ENCODE data around the gene TTF2.
"Not testable (repeated sequence)": the region's sequence is repeated elsewhere in the genome, so short reads cannot be mapped to it uniquely, and the experiment has no call there.

Gene TTF2

DNA sequence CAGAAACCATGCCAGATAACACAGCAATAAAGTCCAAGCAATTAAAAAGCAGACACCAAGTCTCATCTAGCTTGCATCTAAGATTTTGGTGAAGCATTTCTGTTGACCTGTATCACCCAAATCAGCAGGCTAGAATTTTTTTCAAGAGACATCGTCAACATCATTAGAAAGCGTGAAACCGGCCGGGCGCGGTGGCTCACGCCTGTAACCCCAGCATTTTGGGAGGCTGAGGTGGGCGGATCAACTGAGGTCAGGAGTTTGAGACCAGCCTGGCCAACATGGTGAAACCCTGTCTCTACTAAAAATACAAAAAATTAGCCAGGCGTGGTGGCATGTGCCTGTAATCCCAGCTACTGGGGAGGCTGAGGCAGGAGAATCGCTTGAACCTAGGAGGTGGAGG lies 59.0 kb downstream of the TTF2 start:
- DNase-seq = not testable (repeated sequence)

DNA sequence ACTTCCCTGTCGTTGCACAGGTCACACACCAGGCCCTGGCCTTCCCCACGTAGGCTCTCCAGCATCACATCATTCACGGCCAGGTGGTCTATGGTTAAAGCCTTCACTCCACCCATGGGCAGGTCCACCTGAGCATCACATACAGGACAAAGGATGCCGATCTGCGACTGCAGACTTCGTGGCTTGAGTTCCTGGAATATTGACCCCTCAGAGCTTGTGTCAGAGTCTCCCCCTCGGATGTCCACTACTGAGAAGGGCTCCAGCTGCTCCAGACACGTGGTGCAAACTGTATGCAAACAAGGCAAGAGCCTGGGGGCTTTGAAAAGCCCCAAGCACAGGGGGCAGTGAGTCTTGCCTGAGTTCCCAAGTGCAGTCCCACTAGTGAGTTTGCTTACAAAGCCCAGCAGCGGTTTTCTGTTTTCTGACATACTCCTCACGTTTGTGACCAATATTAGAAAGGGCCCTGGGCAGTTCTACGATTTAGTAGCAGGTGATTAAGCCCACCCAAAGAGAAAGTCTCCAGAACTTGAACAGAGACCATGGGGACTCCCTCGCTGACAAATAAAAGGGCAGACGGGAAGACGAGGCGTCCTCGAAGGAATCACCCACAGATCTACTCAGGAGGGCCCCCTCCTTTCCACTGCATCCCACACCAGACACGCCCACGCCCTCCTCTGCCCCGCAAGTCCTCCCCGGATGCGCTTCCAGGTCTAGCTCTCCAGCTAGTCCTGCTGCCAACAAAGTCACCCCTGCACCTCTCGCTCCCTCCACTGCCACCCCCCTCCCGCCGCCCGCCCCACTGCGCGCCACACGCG lies 60.9 kb downstream of the TTF2 start:
- DNase-seq = peak in 8 of 56 donors; percentile 44 to 71 (median 58)

DNA sequence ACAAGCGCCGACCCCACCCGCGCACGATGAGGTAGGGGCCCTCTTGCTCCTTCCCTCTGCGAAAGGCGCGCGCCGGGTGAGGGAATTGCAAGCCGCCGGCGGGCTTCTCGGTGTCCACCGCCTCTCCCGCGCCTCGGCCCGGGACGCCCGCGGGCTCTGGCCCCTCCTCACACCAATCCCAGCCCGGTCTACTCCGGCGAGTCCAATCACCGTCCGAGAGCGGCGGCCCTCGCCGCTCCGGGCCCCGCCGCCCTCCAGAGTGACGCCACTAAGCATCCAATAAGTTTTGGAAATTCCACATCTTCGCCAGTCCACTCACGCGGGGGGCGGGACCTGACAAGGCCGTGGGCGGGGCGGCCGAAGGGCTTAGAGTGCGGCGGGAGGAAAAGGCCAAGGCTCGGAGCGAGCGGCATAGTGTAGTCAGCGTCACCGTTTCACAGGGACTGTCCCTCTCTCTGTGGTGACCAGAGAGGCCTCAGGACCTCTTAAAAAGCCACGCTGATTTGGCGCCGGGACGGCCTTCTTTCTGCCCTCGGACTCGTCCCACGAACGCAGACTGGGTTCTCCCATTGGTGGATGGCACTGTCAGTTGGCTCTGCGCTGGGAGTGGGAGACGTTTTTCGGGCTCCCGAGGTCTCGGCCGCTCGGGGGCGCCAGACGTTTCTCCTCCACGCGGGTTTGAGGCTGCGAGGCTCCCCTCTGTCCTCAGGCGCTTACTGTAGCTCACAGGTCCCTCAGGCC lies 61.6 kb downstream of the TTF2 start, which contains the start of gene TRIM45:
TSS of gene TRIM45 (minus strand) at position 161 of the 741 bp plus-strand sequence. CDS start 548 bp downstream, outside the sequence.
- peak; percentile 79 to 99 (median 96) for DNase-seq

DNA sequence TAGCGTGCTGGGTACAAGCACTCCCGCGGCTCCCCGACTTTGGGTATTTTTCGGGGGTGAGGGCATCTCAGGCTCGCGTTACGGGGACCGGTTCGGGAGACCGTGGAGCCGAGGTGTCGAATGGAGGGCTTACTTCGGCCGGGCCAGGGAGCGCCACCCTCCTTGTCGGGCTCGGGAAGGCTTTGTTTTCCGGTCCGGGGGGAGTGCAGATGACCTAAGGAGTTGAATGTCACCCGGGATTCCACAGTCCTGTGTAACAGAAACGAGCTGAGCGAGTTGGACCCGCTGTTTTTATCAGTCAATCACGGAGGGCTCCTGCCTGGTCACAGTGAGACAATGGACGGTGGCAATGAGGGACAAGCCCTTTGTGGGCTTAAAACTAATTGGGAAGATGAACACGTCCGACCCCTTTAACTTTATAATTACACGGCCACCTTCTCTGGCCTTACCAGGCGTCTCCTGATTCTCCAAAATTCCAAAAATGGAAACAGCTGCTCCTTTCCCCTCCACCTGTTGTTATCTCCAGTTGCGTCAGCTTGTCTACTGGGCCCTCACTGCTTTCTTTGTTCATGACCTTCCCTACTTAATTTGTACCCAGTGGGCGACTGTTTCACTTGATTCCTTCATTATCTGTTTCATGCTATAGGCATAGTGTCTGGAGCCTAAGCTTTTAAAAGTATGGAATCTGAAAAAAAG lies 62.4 kb downstream of the TTF2 start:
- DNase-seq = no peak

DNA sequence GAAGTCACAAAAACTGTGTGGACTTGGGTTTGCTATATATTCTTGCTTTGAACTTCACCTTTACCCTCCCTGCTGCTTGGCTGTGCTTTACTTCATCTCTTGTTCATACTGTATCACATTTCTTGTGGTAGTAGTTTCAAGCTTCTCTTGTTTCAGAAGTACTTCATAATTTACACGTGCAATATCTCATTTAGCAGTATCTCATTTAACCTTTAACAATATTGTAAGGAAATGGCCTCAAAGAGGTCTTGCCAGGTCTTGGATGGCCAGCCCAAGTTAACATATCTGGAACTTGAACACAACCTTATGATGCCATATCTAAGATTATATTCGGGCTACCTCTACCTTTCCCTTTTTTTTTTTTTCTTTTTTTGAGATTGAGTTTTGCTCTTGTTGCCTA lies 63.1 kb downstream of the TTF2 start:
- DNase-seq = no peak

DNA sequence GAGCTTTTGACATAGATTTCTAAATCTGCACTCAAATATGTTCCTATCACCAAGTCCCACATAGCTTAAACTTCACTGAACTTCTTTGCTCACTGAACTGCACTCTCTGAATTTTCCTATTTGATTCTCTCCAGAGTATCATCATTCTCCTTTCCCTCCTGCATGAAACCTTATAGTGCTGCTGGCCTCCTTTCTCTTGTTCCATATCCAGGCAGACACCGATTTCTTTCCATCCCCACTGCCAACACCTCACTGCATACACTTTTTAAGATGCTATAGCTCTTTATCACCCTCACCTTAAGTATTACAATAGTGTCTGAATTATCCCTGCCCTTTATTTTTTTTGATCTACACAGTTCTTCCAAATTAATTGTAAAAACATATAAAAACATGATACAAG lies 64.5 kb downstream of the TTF2 start:
- no peak for DNase-seq

DNA sequence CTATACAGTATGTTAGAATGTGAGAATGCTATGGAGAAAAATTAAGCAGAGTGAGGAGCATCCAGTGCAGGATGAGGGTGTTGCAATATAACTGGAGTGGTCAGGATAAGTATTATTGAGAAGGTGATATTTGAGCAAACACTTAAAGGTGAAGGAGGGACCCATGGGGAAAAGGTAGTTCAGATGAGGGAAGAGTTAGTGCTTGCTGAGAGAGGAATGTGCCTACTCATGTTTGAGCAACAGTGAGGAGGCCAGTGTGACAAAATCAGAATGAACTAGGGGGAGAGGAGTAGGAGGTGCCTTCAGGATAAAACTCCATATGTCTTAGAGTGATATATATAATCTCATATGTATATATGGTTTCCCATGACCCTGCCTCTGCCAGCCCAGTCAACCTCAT lies 67.7 kb downstream of the TTF2 start:
- no peak for DNase-seq

DNA sequence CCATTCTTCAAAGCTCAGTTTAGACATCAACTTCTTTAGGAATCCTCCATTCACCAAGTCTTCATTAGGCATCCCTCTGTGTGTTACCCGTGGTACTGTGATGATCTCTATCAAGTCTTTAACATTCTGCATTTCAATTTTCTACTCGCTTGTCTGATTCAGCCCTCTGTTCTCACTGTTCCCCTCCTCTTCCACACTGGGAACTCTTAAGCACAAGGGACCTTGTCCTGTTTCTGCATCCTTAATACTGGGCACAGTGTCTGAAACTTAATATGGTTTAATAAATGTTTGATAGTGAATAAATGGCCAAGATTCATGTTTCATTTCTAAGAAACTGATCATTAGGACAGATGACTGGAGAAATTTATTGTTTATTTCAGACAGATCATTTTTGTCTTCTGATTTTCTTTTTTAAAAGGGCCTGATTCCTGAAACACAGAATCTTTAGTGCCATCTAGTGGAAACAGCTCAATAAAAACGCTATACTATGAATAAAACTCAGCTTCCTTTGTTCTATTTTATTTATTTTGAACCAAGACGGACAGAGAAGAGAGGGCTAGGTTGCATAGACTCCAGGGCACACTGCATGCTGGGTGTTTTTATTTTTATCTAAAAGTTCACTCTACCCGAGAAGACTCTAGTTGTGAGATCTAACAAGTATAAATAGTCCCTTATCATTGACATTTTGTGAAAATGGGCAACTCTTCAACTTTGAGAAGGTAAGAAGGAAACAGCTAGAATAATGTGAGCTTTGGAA lies 68.4 kb downstream of the TTF2 start:
- peak in 2 of 56 donors; percentile 0 to 33 for DNase-seq

DNA sequence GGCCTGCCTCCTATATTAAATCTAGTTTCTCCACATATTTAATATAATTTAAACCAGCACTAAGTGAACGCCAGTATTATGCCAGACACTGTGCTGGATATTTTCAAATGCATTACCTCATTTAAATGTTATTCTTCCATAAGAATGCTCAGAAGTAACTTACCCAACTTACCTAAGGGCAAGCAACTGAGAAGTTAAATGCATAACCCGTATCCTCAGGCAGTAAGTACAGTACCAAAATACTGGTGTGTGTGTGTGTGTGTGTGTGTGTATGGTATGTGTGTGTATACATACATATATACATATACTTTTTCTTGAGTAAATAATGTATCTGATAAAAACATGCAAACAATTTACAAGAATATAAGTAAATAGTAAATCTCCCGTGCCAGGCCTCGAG lies 70.4 kb downstream of the TTF2 start:
- no peak for DNase-seq

DNA sequence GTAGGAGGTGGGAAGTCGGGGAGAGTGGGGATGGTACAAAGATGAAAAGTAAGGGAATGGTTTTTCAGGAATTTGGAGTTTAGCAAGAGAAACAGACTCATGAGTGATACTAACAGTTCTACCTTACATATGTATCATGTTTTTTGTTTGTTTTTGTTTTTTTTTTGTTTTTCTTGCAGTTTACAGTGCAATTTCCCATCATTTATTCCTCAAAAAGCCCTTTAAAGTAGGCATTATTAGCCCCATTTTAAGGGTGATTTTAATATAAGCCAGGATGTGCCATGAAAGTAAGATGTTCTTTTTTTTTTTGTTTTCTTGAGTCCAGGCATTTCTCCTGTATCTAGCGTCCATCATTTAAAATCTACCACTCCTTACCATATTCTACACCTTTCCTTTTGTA lies 75.2 kb downstream of the TTF2 start:
- DNase-seq = no peak

DNA sequence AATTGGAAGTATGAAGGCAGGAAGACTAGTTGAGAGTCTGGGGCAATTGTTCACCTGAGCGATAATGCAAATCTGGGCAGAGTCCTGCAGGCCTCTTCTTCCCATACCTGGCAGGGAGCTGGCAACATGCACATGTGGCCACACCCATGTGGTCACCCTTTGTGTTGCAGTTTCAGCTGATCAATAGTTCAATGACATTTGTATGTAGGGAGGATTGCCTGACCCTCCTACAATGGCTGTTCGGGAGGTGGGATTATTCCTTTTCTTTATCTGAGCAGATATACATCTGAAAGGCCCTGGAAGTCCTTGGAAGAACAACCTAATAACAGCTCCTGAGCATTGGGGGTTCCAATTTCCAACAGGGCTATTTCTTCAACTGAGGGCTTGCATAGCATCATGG lies 76.6 kb downstream of the TTF2 start:
- no peak for DNase-seq

DNA sequence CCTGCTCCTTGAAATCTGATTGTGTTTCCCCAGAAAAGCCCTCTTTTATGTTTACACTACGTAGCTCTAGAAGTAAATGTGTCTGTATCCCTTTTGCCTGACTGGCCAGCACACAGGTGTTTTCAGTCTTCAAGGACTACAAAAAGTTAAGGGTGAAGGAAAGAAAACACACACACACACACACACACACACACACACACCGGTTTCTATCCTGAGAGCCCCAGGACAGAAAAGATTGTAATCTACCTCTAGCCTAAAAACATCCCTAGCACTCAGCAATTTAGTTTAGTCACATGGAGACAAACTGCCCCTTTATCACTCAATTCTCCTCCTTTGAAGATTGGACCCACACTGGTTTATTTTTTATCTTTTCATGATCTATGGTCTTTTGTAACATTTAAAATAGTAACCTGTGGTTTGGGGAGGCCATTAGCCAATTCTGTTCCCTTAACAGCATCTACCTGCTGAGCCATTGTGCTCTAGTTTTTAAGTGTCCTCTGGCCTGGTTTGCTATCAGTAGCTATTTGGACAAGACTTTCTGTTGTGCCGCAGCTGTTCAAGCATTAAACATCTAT lies 77.2 kb downstream of the TTF2 start:
- DNase-seq = no peak

DNA sequence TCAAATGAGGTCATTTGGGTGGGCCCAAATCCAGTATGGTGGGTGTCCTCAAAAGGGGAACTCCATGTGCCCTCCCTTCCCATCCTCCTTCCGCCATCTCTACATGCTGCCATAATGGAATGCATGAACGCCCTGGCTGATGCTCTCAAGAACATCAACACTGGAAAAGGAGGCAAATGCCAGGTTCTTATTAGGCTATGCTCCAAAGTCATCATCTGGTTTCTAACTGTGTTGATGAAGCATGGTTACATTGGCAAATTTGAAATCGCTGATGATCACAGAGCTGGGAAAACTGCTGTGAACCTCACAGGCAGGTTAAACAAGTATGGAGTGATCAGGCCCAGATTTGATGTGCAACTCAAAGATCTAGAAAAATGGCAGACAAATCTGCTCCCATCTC lies 78.0 kb downstream of the TTF2 start:
- DNase-seq = no peak

DNA sequence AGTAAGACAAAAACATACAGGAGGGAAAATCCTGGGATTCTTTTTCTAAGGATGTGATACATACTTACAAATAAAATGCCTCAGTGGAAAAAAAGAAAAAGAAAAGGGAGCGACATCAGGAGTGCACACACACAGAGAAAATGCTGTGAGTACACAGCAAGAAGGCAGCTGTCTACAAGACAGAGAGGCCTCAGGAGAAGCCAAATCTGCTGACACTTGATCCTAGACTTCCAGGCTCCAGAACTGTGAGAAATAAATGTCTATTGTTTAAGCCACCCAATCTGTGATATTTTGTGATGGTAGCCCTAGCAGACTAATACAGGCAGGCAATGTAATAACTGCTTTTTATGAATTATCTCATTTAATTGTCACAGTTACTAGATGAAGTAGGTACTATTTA lies 78.4 kb downstream of the TTF2 start:
- DNase-seq = no peak

DNA sequence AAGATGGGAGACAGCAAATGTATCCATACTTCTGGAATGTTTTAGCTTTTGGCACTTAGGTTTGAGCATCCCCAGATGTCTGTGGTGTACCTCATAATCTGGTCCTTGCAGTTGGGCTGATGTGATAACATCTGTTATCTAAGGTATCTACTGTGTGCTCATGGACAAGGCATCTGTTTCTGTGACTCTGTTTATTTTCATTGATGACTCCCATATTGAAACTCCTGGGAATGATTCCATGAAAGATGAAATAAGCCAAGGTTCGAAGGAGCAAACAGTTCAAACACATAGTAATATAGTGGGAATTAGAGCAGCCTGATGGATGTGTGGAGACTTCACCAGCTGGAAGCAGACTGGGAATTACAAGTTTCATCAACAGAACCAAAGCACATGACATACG lies 82.1 kb downstream of the TTF2 start:
- DNase-seq = no peak

DNA sequence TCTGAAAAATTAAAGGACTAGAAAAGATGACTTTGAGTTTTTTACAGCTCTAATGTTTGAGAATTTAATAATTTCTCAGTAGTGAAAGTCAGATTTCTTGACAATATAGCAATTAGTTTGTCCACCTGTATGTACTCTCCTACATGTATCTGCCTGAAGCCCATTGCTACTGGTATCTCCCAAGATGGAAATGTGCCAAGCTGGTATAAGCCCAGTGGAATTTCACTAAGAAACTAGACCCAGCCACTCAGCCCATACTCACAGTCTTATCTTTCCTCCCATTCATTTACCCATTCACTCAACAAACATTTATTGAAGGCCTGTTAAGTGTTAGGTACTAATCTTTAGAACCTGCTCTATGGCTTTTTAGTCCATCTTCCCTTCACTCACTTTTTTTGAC lies 83.0 kb downstream of the TTF2 start:
- no peak for DNase-seq

DNA sequence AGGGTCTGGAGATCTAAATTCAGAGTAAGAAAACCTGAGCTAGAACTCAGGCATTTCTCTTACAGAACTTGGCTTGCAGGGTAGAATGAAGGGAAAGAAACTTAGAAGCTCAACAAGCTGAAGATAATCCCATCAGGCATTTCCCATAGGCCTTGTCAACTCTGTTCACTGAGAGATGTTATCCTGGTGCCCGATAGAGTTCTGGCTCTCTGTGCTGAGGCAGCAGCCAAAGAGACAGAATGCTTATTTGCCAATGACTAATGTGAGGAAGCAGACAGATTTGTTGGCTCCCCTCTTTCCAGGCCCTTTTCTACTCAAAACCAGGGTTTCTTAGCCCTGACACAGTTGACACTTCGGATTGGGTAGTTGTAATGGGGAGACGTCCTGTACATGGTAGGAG lies 83.7 kb downstream of the TTF2 start:
- DNase-seq = no peak

DNA sequence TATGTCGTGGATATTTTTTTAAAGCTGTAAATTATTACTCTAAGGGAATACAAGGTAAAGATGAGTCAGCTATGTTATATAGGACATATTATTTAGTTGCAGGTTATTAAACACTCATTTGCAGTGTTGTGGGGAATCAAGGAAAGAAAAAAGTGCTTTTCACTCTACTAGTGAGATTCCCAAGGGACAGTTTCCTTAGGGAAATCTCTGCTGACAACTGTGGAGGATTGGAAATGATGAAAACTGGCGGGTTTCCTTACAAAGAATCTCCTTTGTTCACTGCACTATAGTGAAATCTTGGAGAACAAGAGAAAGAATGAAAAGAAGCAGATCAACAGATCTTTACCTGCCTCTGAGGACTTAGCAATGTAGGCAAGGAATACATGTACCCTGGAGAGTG lies 85.9 kb downstream of the TTF2 start:
- DNase-seq = no peak

DNA sequence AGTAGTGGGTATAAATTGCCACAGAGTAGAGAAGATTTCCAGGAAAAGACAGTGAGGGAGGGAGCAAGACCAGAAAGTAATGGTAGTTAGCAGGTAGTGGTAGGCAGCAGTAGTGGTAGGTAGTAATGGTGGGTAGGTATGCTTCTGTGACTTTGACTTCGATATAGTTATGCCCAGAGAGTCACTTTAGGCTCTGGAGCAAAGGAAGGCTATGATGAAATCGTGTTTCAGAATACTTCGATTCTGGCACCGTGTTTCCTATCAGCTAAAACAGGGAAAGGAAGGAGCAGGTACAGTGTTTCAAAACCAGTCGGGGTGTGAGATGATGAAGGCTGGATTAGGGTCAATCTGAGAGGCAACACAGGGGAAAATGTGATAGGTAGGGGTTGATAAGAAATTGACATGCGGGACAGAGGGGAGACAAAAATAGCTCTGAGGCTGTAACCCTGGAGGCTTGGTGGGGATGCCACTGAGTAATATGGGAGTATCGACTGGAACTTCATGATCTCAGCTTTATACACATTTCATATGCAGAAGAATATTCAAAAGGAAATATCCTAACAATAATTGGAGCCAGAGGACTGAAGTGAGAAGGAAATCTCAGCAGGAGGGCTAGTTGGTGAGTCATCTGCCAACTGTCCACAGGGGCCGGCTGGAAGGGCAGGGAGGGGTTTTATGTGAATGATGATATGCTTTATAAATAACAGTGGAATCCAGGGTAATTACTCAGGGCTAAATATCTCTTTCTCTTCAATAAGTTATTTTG lies 86.6 kb downstream of the TTF2 start:
- DNase-seq = no peak

DNA sequence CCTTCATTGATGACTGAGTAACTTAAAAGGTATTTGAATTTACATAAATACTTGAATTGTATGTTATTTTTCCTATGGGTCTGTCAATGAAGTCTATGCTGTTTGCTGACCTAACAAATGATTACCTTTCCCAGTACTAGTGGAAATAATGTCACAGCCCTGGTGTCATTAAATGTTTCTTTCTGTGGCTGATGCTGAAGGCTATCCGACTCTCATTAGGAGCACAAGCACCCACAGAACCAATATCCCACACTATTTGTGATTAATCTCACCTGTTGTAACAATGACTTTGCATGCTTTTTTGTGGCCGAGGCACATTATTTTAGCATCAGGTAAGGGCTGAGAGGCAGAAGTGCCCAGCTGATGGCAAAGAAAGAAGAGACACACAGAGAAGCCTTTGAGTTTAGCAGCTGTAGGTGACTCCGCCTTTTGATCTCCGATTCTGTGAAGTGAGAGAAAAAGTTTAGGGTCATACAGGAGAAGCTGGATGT lies 87.3 kb downstream of the TTF2 start:
- DNase-seq = no peak

Data from amygdala (tissue), 56 donors.